ENCODE results near the gene UBLCP1.
A peak's percentile ranks its signal among the peaks of the same experiment; 100 is the strongest.
"Not testable (repeated sequence)": the region's sequence is repeated elsewhere in the genome, so short reads cannot be mapped to it uniquely, and the experiment has no call there.

The UBLCP1 gene

DNA sequence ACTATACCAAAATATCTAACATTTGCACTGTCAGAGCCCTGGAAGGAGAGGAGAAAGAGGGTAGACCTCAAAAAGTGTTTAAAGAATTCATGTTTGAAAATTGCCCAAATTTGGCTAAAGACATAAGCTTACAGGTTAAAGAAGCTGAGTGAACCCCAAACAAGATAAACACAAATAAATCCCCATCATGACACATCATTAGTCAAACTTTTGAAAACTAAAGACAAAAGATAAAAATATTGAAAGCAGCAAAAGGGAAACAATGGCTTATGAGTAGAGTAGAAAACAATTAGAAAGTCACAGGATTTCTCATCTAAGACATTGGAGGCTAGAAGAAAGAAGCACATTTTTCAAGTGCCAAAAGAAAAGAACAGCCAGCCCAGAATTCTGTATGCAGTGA, 6.1 kb upstream of the UBLCP1 start:
- DNase-seq = no peak

DNA sequence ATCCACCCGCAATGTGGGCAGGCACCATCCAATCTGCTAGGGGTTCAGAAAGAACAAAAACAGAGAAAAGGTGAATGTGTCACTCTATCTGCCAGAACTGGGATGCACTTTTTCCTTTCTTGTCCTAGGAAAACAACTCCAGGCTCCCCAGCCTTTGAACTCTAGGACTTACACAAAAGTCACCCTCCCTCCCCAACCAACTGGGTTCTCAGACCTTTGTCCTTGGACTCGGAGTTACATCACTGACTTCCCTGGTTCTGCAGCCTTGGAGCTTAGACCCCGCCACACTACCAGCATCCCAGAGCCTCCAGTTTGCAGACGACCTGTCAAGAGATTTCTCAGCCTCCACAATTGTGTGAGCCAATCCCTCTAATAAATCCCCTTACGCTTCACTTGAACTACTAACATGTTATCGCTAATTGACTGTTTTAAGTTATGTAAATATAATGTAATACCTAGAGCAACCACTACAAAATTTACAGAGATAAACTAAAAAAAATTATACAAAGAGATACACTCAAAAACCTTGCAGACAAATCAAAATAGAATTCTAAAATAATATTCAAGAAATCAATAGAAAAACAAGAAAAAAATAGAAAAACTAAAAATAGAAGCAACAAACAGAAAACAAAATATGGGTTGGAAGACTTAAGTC, 5.3 kb upstream of the UBLCP1 start:
- no peak for DNase-seq

DNA sequence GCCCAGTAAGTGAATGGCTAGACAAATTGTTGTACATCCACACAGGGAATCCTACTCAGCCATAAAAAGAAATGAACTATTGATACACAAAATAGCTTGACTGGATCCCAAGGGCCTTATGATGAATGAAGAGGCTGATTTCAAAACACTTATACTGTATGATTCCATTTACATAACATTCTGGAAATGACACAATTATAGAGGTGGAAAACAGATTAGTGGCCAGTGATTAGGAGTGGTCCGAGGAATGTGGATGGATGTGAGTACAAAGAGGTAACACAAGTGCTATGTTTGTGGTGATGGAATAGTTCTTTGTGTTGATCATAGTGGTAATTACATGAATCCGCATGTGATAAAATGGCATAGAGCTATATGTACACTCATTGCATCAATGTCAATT, 4.7 kb upstream of the UBLCP1 start:
- DNase-seq = no peak

DNA sequence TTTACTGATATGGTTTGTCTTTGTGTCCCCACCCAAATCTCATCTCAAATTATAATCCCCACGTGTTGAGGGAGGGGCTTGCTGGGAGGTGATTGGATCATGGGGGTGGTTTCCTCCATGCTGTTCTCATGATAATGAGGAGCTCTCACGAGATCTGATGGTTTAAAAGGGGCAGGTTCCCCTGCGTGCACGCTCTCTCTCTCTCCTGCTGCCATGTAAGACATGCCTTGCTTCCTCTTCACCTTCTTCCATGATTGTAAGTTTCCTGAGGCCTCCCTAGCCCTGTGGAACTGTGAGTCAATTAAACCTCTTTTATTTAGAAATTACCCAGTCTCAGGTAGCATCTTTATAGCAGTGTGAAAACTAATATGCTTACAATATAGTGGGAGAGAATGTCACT, 2.9 kb upstream of the UBLCP1 start:
- DNase-seq = not testable (repeated sequence)

DNA sequence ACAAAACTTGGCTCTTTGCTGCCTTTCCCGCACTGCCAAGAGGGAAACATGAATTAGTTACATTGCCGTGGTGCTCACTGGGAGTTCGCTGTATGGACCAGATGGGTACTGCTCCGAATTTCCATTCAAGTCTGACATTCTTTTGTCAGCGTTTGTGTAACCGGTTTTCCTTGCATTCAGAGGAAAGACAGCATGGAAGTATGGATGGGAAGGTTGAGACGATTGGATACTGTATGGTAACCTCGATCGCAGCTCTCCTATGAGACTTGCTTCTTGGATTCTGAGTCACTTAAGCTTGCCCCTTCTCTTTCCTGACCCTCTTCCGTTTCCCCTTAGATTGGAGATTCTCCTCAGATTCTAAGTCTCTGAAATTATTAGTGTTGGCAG, 625 bp upstream of the UBLCP1 start:
- no peak for DNase-seq

DNA sequence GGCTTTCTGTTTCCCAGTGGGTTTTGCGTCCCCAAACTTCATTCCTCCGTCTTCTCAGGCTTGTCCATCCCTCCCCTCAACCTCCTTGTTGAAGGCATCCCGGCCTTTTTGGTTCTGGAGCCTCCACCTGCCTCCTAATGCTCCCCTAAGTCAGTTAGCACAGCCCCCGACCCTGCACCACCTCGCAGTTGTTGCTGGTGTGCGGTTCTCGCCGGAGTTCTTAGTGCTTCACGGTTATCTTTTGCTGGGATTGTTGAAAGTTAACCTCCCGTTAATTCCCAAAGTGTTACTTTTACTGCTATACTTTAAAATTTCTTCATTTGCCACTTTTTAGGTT, 447 bp downstream of the UBLCP1 start:
- no peak for DNase-seq

DNA sequence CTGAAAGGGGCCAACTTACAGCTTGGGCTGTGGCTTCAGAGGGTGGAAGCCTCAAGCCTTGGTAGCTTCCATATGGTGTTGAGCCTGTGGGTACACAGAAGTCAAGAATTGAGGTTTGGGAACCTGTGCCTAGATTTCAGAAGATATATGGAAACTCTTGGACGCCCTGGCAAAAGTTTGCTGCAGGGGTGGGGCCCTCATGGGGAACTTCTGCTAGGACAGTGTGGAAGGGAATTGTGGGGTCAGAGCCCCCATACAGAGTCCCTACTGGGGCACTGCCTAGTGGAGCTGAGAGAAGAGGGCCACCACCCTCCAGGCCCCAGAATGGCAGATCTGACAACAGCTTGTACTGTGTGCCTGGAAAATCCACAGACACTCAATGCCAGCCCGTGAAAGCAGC, 3.7 kb downstream of the UBLCP1 start:
- DNase-seq = not testable (repeated sequence)

DNA sequence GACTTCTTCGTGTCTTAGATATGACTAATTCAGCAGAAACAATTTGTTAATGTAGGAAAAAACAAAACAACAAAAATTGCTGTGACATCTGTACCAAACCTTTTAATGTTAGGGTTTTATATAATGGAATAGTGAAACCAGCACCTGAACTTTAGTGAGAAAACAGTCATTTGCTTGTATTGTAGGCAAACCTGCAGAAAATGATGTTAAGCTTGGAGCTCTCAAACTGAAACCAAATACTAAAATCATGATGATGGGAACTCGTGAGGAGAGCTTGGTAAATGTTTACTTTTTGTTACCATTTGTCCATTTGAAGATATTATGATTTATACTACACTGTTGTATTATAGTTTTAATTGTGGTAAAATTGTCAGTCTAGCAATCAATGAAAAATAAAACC, 6.6 kb downstream of the UBLCP1 start:
- DNase-seq = no peak

DNA sequence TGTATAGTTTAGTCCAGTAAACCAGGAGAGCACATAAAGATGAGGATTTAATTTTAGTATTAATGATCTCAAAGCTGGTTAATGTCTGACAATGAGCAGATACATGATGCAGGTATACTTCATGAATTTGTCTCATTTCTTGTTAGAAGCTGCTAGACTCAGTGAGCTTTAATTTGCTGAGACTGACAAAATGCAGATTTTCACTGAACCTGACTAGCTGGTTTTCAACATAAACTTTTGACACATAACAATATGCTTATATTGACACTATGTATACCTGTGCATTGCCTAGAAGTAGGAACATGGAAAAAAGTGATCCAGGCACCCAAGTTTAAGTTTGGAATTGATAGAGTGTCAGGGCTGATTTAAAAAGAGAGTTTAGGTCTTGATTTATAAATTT, 10.8 kb downstream of the UBLCP1 start:
- no peak for DNase-seq

DNA sequence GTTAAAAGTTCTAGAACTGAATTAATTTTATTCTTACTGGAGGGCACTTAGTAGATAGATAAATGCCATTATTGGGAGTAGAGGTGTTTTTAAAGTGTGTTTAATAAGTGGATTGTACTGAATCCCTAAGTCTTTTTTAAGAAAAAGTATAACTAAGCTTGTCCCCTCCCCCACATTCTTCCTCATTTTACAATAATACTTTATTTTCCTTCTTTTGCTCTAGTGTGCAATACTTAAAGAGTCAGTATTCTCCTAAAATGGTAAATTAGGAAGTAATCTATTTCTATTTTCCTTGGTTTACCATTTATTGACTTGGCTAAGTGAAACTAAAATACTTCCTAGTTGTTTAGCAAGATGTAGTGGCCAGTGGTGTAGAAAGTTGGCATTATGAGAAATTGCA, 11.6 kb downstream of the UBLCP1 start:
- no peak for DNase-seq

DNA sequence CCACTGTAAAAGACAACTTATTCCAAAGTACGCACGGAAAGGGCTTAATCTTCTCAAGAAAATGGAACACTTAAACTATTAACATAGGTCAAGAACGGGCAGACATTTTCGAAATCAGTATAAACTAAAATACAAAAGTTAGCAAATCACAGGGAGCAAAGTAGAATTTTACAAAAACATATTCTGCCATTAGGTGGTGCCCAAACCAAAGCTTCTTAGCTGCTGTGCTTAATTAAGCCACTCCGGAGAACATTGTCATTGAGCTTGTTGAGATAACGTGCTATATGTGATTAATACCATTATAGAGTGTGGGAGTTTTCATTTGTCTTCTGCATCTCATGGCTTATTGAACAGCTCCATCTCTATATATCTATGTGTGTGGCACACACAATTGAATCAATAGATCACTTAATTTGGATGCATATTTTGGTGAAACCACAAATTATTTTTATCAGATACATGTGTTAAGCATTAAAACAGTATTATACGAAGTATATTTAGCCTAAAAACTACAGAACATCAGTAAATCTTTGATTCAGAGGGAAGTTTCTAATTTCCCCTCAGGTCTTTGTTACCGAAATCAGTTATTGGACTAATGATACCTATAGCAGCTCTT, 23.4 kb downstream of the UBLCP1 start:
- no peak for DNase-seq

DNA sequence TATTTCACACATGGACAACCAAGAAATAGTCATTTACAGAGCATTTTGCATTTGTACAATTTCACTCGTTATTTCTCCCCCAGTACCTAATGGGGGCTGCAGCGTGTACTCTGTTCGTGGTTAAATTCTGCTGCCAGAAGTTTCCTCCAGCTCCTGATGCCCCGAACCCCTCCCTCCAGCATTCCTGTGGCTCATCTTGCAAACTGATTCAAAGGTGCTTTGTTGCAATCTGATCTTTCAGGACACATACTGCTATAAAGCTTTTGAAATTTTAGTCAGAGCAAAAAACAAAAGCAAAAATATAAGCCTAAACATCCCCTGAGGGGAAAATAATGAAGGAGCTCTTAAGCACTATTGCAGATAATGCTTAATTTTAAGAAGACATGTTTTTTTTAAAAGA, 27.7 kb downstream of the UBLCP1 start:
- DNase-seq = no peak

DNA sequence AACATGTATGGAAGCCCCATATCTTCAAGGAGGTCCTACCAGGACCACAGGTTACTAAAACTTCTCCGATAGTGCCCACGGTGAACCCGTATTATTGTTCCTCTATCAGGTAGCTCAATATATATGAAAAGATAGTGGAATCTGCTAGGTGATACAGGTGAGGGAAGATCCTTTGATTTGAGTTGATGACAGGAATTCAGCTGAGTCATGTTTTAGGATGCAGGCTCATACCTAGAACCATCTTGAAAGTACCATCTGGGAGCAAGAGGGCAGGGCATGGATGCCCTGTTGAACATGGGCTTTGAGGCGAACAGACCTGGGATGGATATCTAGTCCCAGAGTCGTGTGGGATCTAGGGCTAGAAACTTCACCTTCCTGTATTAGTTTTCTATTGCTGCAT, 31.8 kb downstream of the UBLCP1 start:
- DNase-seq = no peak

DNA sequence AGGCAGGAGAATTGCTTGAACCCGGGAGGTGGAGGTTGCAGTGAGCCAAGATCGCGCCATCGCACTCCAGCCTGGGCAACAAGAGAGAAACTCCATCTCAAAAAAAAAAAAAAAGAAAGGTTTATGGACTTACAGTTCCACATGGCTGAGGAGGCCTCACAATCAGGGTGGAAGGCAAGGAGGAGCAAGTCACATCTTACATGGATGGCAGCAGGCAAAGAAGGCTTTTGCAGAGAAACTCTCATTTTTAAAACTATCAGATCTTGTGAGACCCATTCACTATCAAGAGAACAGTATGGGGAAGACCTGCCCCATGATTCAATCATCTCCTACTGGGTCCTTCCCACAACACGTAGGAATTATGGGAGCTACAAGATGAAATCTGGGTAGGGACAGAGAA, 34.2 kb downstream of the UBLCP1 start:
- DNase-seq = not testable (repeated sequence)

DNA sequence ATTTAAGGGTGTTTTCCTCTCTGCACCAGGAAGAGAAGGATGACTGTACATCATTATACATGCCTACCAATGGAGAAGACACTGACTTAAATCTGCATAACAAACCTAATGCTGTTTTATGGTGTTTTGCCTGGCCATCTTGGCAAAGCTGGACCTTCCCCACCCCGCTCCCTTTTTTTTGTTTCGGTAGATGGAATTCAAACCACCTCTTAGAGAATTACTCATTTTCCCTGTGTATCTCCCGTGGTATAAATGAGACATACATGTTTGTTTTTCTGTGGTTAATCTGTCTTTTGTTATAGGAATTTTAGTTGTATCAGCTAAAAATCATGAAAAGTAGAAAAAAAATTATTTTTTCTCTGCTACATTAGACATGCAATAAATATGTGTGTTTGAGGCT, 38.4 kb downstream of the UBLCP1 start:
- DNase-seq = no peak

DNA sequence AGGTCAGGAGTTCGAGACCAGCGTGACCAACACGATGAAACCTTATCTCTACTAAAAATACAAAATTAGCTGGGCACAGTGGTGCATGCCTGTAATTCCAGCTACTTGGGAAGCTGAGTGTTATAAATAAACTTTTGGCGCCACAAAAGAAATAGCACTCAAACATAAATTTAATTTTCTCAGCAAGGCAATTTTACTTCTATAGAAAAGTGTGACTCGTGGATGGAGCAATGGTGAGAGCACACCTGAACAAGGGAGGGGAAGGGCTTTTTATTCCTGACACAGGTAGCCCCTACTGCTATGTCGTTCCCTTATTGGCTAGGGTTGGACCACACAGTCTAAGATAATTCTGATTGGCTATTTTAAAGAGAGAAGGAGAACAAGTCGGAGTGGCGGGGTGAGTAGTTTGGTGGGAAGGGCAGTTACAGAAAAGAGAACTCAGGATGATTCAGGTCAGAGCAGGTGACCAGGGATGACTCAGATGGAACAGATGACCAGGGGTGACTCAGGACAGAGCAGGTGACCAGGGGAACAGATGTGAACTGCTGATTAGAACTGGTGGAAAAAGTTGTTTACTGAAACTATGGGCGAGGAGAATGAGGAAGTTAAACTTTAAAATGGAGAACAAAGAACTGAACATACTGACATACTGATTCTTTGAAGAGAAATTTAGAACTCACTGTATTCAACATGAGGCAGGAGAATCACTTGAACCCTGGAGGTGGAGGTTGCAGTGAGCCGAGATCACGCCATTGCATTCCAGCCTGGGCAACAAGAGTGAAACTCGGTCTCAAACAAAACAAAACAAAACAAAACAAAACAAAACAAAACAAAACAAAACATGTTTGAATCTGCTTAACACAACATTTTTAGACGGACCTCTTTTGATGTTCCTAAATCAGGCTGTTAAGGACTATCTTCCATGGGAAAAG, 39.1 kb downstream of the UBLCP1 start:
- DNase-seq = not testable (repeated sequence)

DNA sequence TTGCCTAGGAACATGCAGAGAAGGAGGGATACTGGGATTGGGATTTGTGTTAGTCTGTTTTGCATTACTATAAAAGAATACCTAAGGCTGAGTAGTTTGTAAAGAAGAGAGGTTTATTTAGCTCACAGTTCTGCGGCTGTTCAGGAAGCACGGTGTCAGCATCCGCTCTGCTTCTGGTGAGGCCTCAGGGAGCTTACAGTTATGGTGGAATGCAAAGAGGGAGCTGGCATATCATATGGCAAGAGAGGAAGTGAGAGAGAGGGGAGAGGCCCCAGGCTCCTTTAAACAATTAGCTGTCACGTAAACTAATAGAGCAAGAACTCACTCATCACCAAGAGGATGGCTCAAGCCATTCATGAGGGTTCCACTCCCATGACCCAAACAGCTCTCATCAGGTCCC, 40.2 kb downstream of the UBLCP1 start:
- no peak for DNase-seq

DNA sequence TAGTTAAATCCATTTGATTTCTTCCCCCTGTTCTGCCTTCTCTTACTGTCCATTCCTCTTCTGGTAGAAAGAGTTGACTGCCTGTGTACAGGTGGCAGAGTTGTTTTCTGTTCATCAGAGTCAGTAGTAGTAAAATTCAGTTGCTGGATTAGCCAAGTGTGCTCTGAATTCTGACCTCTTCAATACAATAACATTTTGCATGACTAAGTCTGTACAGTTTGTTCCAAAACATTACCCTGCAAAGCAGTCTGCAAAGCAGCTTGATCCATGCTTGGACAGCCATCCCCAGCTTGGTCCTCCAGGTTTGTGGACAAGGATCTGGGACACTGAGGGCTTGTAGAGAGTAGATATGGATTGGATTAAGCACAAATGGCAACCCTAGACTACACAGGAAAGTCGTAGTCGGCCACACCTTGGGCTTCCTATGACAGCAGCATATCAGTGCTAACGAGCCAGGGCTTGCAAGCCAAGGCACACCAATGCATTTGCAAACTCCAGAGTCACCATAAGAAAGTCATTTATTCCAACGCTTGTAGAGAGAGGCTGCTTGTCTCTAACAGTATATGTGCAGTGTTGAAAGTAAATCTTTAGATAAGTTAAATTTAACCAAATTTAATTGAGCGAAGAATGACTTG, 42.0 kb downstream of the UBLCP1 start:
- no peak for DNase-seq

DNA sequence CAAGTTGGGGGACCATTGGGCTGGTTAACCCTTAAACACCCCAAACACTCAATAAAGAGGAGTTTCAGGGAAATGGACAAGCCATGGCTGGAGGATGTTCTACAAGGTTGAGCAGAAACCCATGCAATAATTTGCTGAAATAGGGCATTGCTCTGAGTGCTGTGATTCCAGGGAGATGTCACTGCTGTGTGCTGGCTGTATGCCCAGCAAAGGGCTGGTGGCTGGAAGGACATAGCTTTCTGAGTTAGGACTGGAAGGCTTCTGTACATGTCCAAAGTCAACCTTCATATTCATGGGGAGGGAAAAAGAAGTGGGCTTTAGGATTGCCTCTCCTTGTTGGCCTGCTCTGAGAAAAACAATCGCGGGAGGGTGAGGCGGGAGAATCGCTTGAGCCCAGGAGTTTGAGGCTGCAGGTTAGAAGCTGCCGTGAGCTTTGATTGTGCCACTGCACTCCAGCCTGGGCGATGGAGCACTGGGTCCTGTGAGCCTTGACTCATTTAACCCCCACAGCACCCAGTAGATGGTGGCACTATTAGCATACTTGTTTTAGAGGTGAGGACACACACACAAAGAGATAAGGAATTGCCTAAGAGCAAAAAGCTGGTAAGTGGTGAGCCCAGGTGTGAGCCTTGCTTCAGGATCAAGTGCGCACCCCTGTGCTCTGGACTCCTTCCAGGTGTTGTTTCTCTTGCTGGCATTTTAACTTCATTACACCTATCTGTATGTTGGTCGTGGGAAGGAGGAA, 46.8 kb downstream of the UBLCP1 start:
- DNase-seq = no peak

DNA sequence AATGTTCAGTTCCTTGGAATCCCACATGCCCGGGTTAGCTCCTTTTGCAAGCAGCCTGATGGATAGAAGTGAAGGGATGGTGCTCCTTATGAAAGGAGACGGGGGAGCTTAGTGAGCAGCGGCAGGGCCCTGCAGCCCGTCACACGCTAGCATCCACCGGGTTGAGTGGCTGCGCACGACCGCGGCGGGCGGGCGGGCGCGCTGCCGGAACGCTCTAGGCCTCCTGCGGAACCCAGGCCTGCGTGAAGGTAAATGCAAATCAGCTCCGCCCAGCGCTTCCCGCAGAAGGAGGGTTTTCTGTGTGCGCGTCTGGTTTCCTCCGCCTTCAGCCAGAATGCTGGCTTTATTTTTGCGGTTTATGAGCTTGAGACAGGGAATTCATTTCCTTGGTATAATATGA, 47.4 kb downstream of the UBLCP1 start:
- peak; percentile 8 to 9 for DNase-seq

DNA sequence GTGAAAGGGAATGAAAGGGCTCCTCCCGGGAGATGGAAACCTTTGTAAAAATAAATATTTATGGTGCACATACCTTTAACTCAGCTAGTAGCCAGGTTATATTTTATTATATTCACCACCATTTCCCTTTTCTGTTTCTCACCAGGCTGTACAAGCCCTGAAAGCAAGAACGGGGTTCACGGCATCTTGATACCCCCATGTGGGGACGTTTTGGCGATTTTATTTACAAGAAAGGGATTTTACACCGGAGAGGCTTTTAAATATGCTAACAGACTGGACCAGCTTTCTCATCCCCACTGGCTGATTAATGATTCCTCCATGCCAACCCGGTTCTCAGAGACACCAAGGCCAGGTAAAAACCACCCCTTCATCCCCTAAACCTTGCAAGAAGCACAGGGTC, 48.0 kb downstream of the UBLCP1 start:
- DNase-seq = no peak

DNA sequence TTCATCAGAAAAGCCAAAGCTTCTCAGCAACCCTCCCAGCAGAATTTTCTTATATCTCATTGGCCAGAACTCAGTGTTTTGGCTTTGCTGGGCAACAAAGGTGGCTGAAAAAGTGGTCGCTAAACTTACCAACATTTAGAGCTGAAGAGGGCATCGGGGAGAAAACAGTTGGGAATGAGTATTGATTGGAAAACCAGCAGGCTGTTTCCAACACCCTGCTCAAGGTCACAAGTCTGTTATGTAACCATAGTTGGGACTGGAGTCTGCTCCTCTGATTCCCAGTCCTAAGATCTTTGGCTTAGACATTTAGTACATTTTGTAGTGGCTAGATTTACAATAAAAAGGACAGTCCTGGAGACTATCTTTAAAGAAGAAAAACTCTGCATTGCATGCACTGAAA, 50.1 kb downstream of the UBLCP1 start:
- DNase-seq = no peak

All from activated CD4-positive, alpha-beta T cell treated with anti-CD3 and anti-CD28 coated beads, Interleukin-2, amount 50 U/mL, for 4 hours (primary cell).